ENCODE data around the gene ATP6V1G3. TPM values are rescaled to one million over a fixed set of nuclear protein-coding genes. Genes with fewer than 3 reads are reported as not detected.
"Not testable (repeated sequence)": the region's sequence is repeated elsewhere in the genome, so short reads cannot be mapped to it uniquely, and the experiment has no call there.

ATP6V1G3 gene
- total RNA-seq, 3 donors from 2014 or later (not counting 1 experiment from before 2014, with no cell fraction given) = not detected

DNA sequence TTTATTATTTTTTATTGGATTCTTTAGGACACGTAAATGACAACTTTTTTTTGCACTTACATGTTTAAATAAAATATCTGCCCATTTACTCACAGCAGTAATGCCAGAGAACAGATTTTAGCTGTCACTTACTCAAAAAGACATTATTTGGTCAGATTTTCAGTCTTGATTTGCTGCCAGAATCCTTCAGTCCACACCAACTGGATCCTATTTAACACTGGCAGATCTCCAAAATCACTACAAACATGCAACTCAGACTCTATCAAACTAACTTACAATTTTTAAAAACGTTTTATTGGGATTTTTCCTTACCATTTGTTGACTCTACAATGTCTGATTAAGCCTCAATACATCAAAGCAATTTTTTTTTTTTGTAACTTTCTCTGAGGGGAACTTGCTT, 11.1 kb downstream of the ATP6V1G3 start:
- H3K27me3 Mint-ChIP-seq (ENCODE audit: low read depth in 2 of 2) = no peaks in the 10 kb centered on the region
- intact Hi-C loops (cut with micrococcal nuclease) = no loop called here

DNA sequence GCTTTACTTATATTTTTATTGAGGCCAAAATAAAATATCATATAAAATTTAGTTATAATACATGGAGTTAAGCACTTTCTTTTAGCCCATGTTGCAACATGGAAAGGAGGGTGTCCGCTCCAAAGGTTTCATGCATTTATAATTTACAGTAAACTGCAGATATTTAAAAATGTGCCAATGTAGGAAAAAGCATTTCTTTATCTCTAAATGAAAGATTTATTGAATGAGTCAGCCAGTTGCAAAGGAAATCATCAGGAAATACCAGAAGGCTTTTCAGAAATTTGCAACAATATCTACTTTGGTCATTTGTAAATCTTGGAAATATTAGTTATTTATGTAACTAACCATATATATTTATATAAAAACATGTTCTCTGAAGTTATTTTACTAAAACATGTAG, 12.1 kb downstream of the ATP6V1G3 start:
- H3K9me3 ChIP-seq (ENCODE audit: control insufficient read depth, insufficient read depth, low read length) = no peaks in the 10 kb centered on the region
- no peaks in the 10 kb centered on the region for H3K27me3 ChIP-seq (ENCODE audit: control insufficient read depth, insufficient read depth, low read length)
- Mint-ChIP-seq H3K4me3 (no peak overlapping the region), H3K27ac (no peak overlapping the region), H3K27me3 (ENCODE audit: low read depth in 2 of 2) (no peaks in the 10 kb centered on the region), H3K4me1 (peaks cover 12 to 14% of the 10 kb centered on the region in 2 donors), H3K36me3 (peaks cover 5% of the 10 kb centered on the region), H3K9me3 (peaks cover 0 to 2% of the 10 kb centered on the region in 2 donors)
- DNase-seq = no peak
- no peak overlapping the region for H3K27ac ChIP-seq (ENCODE audit: low read length)
- WGBS (ENCODE audit: insufficient coverage) = no CpG with 5 or more reads among the region's 1 CpG
- TF ChIP-seq CTCF (IDR thresholded peaks at IDR 0.05) = no peak
- peaks cover 5% of the 10 kb centered on the region for H3K4me1 ChIP-seq (ENCODE audit: control insufficient read depth, insufficient read depth, low read length)
- ATAC-seq = no peak
- H3K36me3 ChIP-seq (ENCODE audit: control insufficient read depth, insufficient read depth, low read length) = no peaks in the 10 kb centered on the region
- no peak overlapping the region for H3K4me3 ChIP-seq (ENCODE audit: low read length)
- intact Hi-C loops (cut with micrococcal nuclease) = no loop called here

More for the DNA sequence above, 11.1 kb downstream of the ATP6V1G3 start:
- Mint-ChIP-seq H3K36me3 (peaks cover 7% of the 10 kb centered on the region), H3K4me3 (no peak overlapping the region), H3K4me1 (peaks cover 12 to 16% of the 10 kb centered on the region in 2 donors), H3K27ac (no peak overlapping the region), H3K9me3 (peaks cover 0 to 2% of the 10 kb centered on the region in 2 donors)
- Histone ChIP-seq H3K27me3 (ENCODE audit: control insufficient read depth, insufficient read depth, low read length) (no peaks in the 10 kb centered on the region), H3K4me1 (ENCODE audit: control insufficient read depth, insufficient read depth, low read length) (peaks cover 3% of the 10 kb centered on the region), H3K4me3 (ENCODE audit: low read length) (no peak overlapping the region), H3K36me3 (ENCODE audit: control insufficient read depth, insufficient read depth, low read length) (no peaks in the 10 kb centered on the region), H3K9me3 (ENCODE audit: control insufficient read depth, insufficient read depth, low read length) (no peaks in the 10 kb centered on the region), H3K27ac (ENCODE audit: low read length) (no peak overlapping the region)
- TF ChIP-seq CTCF (IDR thresholded peaks at IDR 0.05) = no peak
- 77% methylated on average over 1 of the region's 2 CpGs for WGBS (ENCODE audit: insufficient coverage)
- DNase-seq (no peak), ATAC-seq (no peak)

DNA sequence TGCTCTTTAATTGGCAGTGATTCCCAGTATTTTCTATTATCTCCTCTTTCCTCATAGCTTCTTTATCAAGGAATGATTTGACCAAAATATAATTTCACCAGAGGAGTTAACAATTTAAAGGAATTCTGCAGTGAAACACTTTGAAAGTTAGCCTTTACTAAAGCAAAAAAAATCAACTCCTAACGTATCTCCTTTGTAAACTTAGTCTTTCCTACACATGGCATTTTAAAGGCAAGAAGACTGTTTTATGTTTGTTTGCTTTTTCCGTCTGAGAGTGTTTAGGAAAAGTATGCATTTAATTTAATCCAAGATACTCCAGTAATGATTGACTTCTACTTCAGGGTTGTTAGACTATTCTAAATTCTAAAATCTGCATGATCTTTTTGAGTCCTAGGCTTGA, 15.9 kb downstream of the ATP6V1G3 start:
- Mint-ChIP-seq H3K27me3 (ENCODE audit: low read depth in 2 of 2) (no peaks in the 10 kb centered on the region), H3K27ac (peak overlapping the region; percentile 88 to 89), H3K4me3 (peak overlapping the region; percentile 85), H3K4me1 (peaks cover 46 to 47% of the 10 kb centered on the region in 2 donors), H3K9me3 (no peaks in the 10 kb centered on the region), H3K36me3 (no peaks in the 10 kb centered on the region)
- no peak overlapping the region for H3K27ac ChIP-seq (ENCODE audit: low read length)
- peaks cover 19% of the 10 kb centered on the region for H3K4me1 ChIP-seq (ENCODE audit: control insufficient read depth, insufficient read depth, low read length)
- no peaks in the 10 kb centered on the region for H3K27me3 ChIP-seq (ENCODE audit: control insufficient read depth, insufficient read depth, low read length)
- TF ChIP-seq CTCF (IDR thresholded peaks at IDR 0.05) = no peak
- H3K9me3 ChIP-seq (ENCODE audit: control insufficient read depth, insufficient read depth, low read length) = no peaks in the 10 kb centered on the region
- H3K4me3 ChIP-seq (ENCODE audit: low read length) = no peak overlapping the region
- no peaks in the 10 kb centered on the region for H3K36me3 ChIP-seq (ENCODE audit: control insufficient read depth, insufficient read depth, low read length)
- no peak for DNase-seq
- ATAC-seq = no peak
- intact Hi-C loops (cut with micrococcal nuclease) = loop anchor here (5.0 kb wide), 3 partner anchors 113 to 648 kb away; partner anchors contain the start of gene PTPRC
- 100% methylated on average over 1 of the region's 2 CpGs for WGBS (ENCODE audit: insufficient coverage)

DNA sequence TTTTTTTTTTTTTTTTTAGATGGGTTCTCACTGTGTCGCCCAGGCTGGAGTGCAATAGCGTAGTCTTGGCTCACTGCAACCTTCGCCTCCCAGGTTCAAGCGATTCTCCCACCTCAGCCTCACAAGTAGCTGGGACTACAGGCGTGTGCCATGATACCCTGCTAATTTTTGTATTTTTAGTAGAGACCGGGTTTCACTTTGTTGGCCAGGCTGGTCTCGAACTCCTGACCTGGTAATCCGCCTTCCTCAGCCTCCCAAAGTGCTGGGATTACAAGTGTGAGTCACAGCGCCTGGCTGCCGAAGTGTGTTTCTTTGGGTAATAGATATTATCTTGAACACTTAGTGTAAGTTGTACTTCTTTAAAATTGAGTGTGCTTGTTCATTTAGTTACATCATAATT, 16.4 kb downstream of the ATP6V1G3 start:
- not testable (repeated sequence) for H3K9me3 Mint-ChIP-seq; ATAC-seq; H3K36me3 Mint-ChIP-seq; H3K4me3 ChIP-seq (ENCODE audit: low read length); H3K9me3 ChIP-seq (ENCODE audit: control insufficient read depth, insufficient read depth, low read length); H3K27me3 Mint-ChIP-seq (ENCODE audit: low read depth in 2 of 2); H3K36me3 ChIP-seq (ENCODE audit: control insufficient read depth, insufficient read depth, low read length); H3K27me3 ChIP-seq (ENCODE audit: control insufficient read depth, insufficient read depth, low read length)
- DNase-seq = peak in 1 of 2 donors; percentile 44
- Histone ChIP-seq H3K4me1 (ENCODE audit: control insufficient read depth, insufficient read depth, low read length) (peaks cover 23% of the 10 kb centered on the region), H3K27ac (ENCODE audit: low read length) (peak overlapping the region; percentile 74)
- 91% methylated on average over 10 of the region's 10 CpGs for WGBS (ENCODE audit: insufficient coverage)
- intact Hi-C loops (cut with micrococcal nuclease) = loop anchor here (5.0 kb wide), 3 partner anchors 113 to 648 kb away; partner anchors contain the start of gene PTPRC
- H3K4me3 Mint-ChIP-seq = peak overlapping the region; percentile 85
- H3K27ac Mint-ChIP-seq = peak overlapping the region; percentile 88 to 89
- peaks cover 50 to 52% of the 10 kb centered on the region in 2 donors for H3K4me1 Mint-ChIP-seq

All from natural killer cell (primary cell).